GM18517 (cell line): ENCODE results near the gene NHSL2.

ENCODE experiments used
- ATAC-seq: cut with Tn5 transposase; IDR thresholded peaks from one replicate; pipeline ENCODE4 v1.9.1; 2021; ENCODE audit warnings: mild to moderate bottlenecking, moderate library complexity; ENCODE audit not compliant: unreplicated experiment

NHSL2 gene

GRCh38 chrX:71989768-71990426 lies 79.3 kb downstream of the NHSL2 start:
- no peak for ATAC-seq

GRCh38 chrX:71990518-71990917 lies 79.9 kb downstream of the NHSL2 start:
- no peak for ATAC-seq

DNA sequence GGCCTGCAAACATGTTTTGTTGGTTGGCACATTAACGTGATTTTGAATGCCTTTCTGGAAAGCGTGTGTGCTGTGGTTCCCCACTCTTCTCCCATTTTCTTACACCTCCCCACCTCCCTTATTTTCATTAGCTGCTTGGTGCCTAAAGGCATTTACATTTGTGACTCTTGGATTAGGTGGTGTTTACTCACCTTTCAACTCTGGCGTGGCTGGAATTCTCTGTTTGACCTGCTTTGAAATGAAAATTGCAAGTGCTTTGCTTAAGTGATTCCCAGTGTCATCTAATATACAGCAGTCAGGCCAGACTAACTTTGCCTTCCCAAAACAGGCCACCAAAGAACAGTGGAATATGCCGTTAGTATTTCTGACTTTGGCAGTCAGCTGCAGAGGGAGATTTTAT lies 80.5 kb downstream of the NHSL2 start:
- ATAC-seq: no peak

- no peak for ATAC-seq
These were observed 82.1 kb downstream of the NHSL2 start for GRCh38 chrX:71992711-71993110.

GRCh38 chrX:71993371-71993770 lies 82.7 kb downstream of the NHSL2 start:
- ATAC-seq: no peak

DNA sequence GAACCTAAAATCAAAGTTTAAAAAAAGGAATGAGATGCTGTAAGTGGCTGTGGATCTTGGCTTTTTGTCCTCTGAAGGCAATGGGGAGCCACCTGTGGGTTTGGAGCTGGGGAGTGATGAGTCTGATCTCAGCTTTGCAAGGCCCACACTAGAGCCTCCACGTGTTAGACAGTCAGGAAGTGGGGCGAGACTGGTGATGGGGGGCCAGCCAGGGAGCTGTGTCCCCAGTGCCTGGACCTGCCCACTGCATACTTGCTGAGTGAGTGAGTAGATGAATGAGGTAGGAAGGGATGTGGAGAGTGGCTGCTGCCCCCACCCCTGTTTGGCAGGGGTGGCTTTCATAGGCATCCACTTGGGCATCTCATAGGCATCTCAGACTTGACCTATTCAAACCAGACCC lies 84.0 kb downstream of the NHSL2 start:
- ATAC-seq: no peak

DNA sequence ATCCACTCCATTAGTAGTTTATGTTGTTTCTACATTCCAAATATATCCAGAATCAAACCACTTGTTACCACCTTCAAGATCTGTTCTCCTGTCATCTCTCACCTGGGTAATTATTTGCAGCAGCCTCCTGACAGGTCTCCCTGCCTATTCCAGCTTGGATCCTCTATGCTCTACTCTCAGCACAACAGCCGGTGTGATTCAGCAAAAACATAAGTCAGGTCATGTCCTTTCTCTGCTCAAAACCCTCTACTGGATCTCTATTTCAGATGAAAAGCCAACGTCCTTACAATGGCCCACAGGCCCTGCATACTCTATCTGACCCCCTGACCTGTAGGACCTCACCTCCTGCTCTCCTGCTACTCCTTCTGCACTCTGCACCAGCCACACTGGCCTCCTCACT lies 84.5 kb downstream of the NHSL2 start:
- no peak for ATAC-seq

- ATAC-seq: no peak
These were observed 85.5 kb downstream of the NHSL2 start for GRCh38 chrX:71996136-71996535.

- ATAC-seq: no peak
These were observed 86.2 kb downstream of the NHSL2 start for GRCh38 chrX:71996826-71997225.

- no peak for ATAC-seq
These were observed 86.7 kb downstream of the NHSL2 start for GRCh38 chrX:71997320-71997719.

- no peak for ATAC-seq
These were observed 88.3 kb downstream of the NHSL2 start for GRCh38 chrX:71998836-71999509.

DNA sequence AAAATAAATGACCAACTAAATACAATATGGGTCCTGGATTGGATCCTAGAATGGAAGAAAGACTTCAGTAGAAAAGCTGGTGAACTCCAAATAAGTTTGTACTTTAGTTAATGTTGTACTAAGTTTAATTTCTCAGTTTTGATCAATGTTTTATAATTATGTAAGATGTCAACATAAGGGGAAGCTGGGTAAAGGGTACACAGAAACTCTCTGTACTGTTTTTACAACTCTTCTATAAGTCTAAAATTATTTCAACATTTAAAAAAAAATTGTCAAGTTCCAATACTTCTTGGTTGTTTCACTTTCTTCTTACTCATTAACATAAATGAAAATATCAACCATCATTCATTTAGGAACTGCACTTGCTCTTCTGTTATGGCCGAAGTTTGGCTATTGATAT lies 88.9 kb downstream of the NHSL2 start:
- ATAC-seq: no peak

DNA sequence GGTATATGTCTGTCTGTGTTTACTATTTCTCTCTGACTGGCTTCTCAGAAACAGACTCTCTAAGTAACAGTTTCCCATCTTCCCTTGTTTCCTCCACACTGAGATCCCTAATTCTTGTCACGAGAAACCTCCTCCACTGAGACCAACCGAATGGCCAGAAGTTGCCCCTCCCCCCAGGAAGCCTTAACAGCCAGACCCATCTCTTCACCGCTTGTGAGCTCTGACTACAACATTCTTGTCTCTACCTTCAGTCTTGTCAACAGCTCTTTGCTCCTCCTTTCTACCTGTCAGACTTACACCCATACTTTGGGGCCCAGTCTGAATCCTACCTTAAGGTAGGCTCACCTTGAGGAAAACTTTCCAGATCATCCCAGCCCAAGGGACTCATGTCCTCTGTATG lies 90.8 kb downstream of the NHSL2 start:
- no peak for ATAC-seq

- ATAC-seq: no peak
These were observed 91.3 kb downstream of the NHSL2 start for GRCh38 chrX:72001906-72002305.

GRCh38 chrX:72002875-72003274 lies 92.2 kb downstream of the NHSL2 start:
- no peak for ATAC-seq

DNA sequence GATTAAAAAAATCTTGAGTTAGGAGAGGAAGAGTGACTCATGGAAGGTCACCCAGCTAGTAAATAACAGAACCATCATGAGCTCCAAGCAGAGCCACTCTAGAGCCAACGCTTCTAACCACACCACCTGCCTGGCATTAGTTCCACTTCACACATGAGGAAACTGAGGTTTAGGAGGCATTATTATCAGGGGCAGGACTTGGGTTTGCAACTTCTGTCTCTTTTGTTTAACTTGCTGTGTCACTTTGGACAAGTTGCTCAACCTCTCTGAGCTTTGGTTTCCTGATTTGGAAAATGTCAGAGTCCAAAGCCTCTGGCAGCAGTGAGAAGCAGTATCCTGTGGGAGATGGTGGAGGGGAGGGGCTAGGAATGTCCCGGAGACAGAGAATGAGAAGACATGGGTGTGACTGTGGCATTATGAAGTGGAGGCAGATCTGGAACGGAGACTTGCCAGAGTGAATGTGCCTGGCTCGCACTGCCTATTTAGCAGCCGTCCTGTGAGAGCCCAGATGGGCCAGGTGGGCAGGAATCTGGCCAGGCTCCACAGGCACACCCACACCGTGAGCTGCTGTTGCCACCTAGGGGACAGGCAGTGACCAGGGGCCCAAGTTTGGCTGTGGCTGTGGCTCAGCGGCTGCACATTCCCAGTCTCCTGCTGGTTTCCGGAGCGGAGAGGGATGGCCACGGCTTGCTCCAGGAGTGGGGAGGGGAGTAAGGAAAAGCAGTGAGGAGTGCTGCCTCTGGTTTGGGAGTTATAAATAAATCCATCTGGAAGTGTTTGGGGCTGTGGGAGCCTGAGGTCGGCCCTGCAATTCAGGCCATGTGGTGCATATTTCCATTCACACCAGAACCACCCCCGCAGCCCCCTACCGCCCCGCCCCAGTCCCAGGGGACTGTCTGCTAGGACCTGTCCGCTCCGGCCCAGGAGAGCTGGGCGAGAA lies 93.4 kb downstream of the NHSL2 start:
- no peak for ATAC-seq

GRCh38 chrX:72005046-72005445 lies 94.4 kb downstream of the NHSL2 start:
- ATAC-seq: no peak

- ATAC-seq: no peak
These were observed 95.8 kb downstream of the NHSL2 start for GRCh38 chrX:72006461-72006860.

- ATAC-seq: no peak
These were observed 99.1 kb downstream of the NHSL2 start for GRCh38 chrX:72009731-72010130.

- ATAC-seq: no peak
These were observed 101.1 kb downstream of the NHSL2 start for GRCh38 chrX:72011734-72012133.

GRCh38 chrX:72015383-72015782 lies 104.7 kb downstream of the NHSL2 start:
- ATAC-seq: no peak
